ENCODE measurements around the gene MUSK.
"Not testable (repeated sequence)": the region's sequence is repeated elsewhere in the genome, so short reads cannot be mapped to it uniquely, and the experiment has no call there.

MUSK gene

DNA sequence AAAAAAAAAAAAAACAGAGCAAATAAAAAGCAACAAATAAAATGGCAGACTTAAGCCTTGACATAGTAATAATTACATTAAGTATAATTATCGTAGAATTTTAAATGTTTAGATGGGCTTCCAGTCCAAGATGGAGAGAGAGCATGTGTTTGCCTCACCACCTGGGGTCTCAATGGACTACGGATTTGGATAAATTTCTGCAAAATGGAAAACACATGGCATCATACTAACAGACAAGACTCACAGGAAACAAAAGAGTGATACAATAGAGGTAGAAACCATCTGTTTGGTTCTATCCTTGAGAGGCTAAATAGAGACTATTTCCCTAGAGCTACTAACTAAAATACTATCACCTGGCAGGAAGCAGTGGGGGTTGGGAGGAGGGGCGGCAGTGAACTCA, 144.3 kb downstream of the MUSK start:
- no peak for DNase-seq

DNA sequence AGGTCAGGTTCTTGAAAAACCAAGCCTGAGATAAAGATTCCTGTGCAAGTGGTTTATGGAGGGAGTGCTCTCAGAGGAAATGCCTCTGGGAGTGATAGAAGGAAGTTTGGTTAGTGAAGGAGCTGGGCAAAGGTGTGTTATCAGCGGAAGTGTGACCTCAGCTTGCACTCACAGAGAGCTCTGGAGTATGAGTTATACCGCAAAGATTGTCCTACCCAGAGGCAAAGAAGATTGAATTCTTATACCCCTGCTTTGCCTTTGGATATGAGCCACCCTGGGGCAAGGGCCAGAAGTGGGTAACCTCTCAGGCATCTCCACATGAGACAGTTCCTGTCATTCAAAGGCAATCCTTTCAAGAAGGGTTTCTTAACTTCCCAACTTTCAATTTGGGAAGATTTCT, 145.6 kb downstream of the MUSK start:
- DNase-seq = no peak

DNA sequence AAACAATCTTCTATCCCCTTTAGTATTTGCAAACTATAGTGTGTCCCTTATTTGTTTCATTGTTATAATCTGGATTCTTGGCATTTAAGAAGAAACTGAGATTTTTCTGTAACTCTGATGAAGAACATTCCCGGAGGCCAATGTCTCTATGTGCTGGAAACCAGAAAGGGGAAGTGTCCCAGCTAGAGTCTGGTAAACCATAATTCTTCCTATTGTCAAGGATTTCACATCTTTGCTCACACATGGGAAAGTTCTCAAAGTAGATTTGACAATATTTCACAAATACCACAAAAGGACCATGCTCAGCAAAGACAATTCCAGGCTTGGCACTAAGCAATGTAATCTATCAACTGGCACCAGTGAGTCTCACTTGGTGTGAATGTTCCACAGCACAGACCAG, 146.8 kb downstream of the MUSK start:
- DNase-seq = no peak

- no peak for DNase-seq
Measured at GRCh38 chr9:110820381-110820780, 151.8 kb downstream of the MUSK start.

DNA sequence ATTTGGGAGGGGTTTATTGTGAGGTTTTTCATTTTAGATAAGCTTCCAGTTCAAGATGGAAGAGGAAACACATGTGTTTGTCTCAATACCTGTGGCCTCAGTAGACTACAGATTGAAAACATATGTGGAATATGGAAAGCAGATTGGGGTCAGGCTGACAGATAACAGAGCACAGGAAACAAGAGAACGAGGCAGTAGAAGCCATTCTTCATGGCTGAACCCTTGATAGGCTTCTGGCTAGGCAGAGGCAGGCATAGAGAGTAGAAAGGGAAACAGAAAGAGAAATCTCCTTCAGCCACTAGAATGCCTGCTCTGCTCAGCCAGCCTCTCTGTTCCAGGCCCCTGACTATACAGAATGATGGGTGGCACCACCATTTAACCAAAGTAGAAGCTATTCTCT, 152.5 kb downstream of the MUSK start:
- DNase-seq = no peak

GRCh38 chr9:110825129-110825528, 156.5 kb downstream of the MUSK start:
- DNase-seq = not testable (repeated sequence)

DNA sequence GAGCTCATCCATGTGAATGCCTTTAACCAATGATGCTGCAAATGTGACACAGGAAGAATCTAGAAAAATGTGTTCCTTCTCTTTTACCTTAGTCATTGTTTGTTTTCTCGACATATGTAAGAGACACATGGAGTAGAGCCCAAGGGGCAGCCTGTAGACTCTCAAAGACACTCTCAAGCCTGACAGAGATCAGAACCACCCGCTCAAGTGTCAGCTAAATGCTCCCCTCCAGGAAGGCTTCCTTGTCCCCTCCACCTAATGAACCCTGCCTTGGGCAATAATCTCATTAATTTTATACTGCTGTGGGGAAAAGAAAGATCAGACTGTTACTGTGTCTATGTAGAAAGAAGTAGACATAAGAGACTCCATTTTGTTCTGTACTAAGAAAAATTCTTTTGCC, 157.4 kb downstream of the MUSK start:
- no peak for DNase-seq

DNA sequence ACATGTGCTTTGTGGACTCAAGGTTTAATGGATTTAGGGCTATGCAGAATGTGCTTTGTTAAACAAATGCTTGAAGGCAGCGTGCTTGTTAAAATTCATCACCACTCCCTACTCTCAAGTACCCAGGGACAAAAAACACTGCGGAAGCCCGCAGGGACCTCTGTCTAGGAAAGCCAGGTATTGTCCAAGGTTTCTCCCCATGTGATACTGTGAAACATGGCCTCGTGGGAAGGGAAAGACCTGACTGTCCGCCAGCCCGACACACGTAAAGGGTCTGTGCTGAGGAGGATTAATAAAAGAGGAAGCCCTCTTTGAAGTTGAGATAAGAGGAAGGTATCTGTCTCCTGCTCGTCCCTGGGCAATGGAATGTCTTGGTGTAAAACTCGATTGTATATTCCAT, 157.8 kb downstream of the MUSK start:
- DNase-seq = not testable (repeated sequence)

DNA sequence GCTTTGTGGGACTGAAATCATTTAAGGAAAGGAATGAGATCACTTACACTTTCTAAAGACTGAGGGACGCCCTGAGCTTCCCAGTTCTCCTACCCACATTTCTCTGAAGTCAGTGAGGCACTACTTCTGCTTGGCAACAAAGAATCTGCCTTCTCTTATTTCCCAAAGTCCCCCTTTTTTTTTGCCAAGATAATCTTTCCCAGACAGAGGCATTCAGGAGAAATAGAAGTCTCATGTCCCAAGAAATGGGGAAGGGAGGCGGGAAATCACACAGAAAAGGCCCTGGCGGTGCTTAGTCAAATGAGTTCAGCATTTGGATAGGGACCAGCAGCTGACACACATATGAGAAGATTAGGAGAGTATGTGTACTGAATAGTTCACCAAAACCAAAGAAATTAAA, 159.7 kb downstream of the MUSK start:
- peak; percentile 82 for DNase-seq

DNA sequence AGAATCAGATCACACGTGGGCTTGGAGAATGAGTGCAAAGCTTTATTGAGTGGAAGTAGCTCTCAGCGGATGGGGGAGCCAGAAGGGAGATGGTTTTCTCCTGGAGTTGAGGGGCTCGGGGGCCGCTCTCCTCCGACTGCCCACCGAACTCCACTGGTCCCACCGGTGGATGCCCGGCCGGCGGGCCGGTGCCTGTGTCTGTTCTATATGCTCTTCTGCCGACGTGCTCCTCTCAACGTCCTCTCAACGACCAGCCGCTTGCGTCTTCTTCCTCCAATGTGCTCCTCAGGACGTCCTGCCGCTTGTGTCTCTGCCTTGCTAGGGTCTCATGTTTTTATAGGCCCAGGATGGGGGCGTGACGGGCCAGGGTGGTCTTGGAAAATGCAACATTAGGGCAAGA, 161.9 kb downstream of the MUSK start:
- no peak for DNase-seq

DNA sequence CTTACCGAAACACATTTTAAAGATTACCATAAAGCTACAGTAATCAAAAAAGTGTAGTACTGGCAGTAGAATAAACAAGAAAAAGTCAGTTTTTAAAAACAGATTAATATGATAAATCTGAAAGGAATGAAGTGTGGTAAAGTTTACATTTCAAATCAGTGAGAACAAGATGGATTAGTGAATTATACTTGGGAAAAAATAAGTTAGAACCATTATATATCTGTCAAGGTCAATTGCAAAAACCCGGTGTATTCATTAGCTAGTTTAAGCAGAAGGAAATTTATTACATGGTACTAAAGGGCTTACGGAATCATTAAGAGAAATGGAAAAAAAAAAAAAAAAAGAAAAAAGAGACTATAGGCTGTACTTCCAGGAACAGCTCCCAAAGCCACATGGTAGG, 164.3 kb downstream of the MUSK start:
- DNase-seq = peak; percentile 26

GRCh38 chr9:110835404-110835803, 166.8 kb downstream of the MUSK start:
- DNase-seq = peak; percentile 95

- peak; percentile 36 for DNase-seq
Measured at GRCh38 chr9:110835859-110836271, 167.3 kb downstream of the MUSK start.

DNA sequence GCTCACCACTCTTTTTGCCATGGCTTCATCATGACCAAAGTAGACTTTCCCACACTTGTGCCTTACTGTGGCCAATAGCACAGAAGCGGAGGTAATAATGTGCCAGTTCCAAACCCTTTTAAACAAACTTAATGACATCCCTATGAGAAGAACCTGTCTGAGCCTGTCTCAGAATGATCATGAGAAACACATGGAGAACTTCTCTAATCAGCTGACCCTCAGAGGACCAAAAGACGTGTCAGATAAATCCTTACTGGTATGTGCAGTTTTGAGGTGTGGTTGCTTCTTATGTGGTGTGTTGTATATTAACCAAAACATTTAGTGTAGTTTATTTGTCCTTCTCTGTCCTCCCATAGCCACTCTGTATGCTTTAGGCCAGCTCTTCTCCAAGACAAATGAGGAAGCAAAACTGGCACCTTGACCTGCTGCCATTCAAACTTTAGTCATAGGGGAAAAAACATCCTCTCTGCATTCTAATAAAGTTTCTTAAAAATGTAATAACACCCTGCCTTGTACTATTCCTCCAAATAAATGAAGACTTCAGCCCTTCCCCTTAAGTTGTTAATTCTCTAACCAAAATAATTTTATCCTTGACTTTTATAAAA, 168.9 kb downstream of the MUSK start:
- DNase-seq = no peak

GRCh38 chr9:110842169-110842568, 173.6 kb downstream of the MUSK start:
- peak; percentile 20 for DNase-seq

- peak; percentile 84 for DNase-seq
Measured at GRCh38 chr9:110842986-110843385, 174.4 kb downstream of the MUSK start.

- peak; percentile 34 for DNase-seq
Measured at GRCh38 chr9:110844121-110844520, 175.5 kb downstream of the MUSK start.

GRCh38 chr9:110846215-110846614, 177.6 kb downstream of the MUSK start:
- no peak for DNase-seq

DNA sequence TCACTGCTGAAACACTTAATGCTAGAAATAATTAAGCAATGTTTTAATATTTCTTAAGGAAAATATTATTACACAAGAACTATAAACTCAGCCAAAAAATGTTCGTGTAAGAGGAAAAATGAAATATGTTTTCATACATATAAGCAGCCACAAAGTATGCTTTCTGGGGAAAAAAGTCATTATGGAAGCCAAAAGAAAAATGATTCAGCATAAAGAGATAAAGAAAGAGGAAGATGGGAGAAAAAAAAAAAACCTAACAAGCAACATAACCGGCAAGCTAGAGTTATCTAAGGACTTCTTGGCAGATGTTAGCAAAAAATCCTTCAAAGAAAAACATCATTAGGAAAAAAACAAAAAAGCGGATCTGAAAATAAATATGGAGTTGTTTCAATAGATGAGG, 179.1 kb downstream of the MUSK start:
- peak; percentile 83 for DNase-seq

- no peak for DNase-seq
Measured at GRCh38 chr9:110850401-110851135, 182.0 kb downstream of the MUSK start.
